Left lung (tissue), 10 donors: Measurements from ENCODE around the gene CSTB. TPM values are rescaled to one million over a fixed set of nuclear protein-coding genes. Genes with fewer than 3 reads are reported as not detected.
A peak's percentile ranks its signal among the peaks of the same experiment; 100 is the strongest.

Experiments used
- ATAC-seq: fragments of 200-7000 bp; cut with Tn5 transposase; one replicate; pipeline ENCODE4 v1.9.1; 2020; ENCODE audit warnings: moderate library complexity
- DNase-seq, 4 donors: peaks; one replicate each; pipeline ENCODE4 v3.0.0-alpha.2; 2013 to 2020
- H3K27ac ChIP-seq, 2 donors: fragments of 200-600 bp; sonication (generic) in 1 of 2; one replicate each; pipeline versions ENCODE4 v1.5.0 to v1.8.0; 2020 to 2021
- H3K27me3 ChIP-seq, 2 donors: fragments of 200-600 bp; sonication (generic) in 1 of 2; one replicate each; pipeline versions ENCODE4 v1.5.0 to v1.8.0; 2020 to 2021
- H3K36me3 ChIP-seq, 2 donors: fragments of 200-600 bp; sonication (generic) in 1 of 2; one replicate each; pipeline versions ENCODE4 v1.5.0 to v1.8.0; 2020 to 2021
- H3K4me1 ChIP-seq, 2 donors: fragments of 200-600 bp; one replicate each; pipeline ENCODE4 v1.8.0; 2021
- H3K4me3 ChIP-seq, 2 donors: fragments of 200-600 bp; sonication (generic) in 1 of 2; one replicate each; pipeline versions ENCODE4 v1.5.0 to v1.8.0; 2020 to 2021; ENCODE audit warnings: mild to moderate bottlenecking in 1 of 2
- H3K9me3 ChIP-seq, 2 donors: fragments of 200-600 bp; sonication (generic) in 1 of 2; one replicate each; pipeline versions ENCODE4 v1.5.0 to v1.8.0; 2020 to 2021
- intact Hi-C, 2 donors: fragments of 100-400 bp; cut with DNase I; formaldehyde crosslinking; loops; one replicate each; pipeline versions ENCODE4 v1.11.2 to v1.14.2; 2022
- polyA plus RNA-seq, 6 donors: library from polyadenylated mRNA; unstranded; fragments of 120-200 nt; gene quantifications; one replicate each; pipeline ENCODE4 v1.2.1, GENCODE V29; 2013; ENCODE audit not compliant: insufficient read length in 6 of 6
- total RNA-seq, 2 donors: library from RNA; stranded (reverse); fragmentation: NEBNext Ultra II Directional; extraction: Animal tissue kit (Norgen Biotek cat#: 25700); gene quantifications; one replicate each; pipeline ENCODE4 v1.2.1, GENCODE V29; 2021
- TF ChIP-seq, protein P1 (sequence below), 2 donors: fragments of 200-600 bp; sonication (generic) in 1 of 2; IDR thresholded peaks; one replicate each; pipeline versions ENCODE4 v1.5.0 to v1.8.0; 2021; ENCODE audit warnings: antibody characterized with exemption in 2 of 2
- donor health status: DM: no; HTN: yes; CAD: no.
- donor health status: DM: no; HTN: no; CAD: no.

CSTB gene
- total and polyA plus RNA-seq, 8 donors: 36.5 to 133 (median 37.8) TPM

DNA sequence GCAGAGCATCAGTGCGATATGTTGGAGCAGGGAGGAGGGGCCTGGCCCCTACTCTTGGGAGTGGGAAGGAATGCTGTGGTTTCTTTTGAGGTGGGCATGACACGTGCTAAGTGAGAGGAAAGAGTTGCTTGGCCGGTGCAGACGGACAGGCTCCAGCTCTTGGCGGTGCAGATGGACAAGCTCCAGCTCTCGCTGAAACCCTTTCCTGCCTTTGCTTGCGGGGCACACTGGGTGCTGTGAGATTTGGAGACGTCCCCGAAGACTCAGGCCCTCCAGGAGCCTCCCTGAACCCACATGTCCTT, 41.2 kb downstream of the CSTB start:
- intact Hi-C loops: no loop called here
- Histone ChIP-seq H3K9me3 (no peaks in the 10 kb centered on the region), H3K4me1 (peaks cover 23 to 69% of the 10 kb centered on the region in 2 donors), H3K27ac (peak overlapping the region; percentile 49 to 56), H3K36me3 (peaks cover 0 to 59% of the 10 kb centered on the region in 2 donors), H3K27me3 (no peaks in the 10 kb centered on the region), H3K4me3 (no peak overlapping the region)
- DNase-seq (peak in 1 of 4 donors; percentile 53), ATAC-seq (peak; percentile 49)
- TF ChIP-seq, protein P1, sequence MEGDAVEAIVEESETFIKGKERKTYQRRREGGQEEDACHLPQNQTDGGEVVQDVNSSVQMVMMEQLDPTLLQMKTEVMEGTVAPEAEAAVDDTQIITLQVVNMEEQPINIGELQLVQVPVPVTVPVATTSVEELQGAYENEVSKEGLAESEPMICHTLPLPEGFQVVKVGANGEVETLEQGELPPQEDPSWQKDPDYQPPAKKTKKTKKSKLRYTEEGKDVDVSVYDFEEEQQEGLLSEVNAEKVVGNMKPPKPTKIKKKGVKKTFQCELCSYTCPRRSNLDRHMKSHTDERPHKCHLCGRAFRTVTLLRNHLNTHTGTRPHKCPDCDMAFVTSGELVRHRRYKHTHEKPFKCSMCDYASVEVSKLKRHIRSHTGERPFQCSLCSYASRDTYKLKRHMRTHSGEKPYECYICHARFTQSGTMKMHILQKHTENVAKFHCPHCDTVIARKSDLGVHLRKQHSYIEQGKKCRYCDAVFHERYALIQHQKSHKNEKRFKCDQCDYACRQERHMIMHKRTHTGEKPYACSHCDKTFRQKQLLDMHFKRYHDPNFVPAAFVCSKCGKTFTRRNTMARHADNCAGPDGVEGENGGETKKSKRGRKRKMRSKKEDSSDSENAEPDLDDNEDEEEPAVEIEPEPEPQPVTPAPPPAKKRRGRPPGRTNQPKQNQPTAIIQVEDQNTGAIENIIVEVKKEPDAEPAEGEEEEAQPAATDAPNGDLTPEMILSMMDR (IDR thresholded peaks at IDR 0.05): no peak

GRCh38 chr21:43734131-43734927, 41.8 kb downstream of the CSTB start:
- Histone ChIP-seq H3K27me3 (no peaks in the 10 kb centered on the region), H3K4me1 (peaks cover 28 to 75% of the 10 kb centered on the region in 2 donors), H3K27ac (peak overlapping the region; percentile 49 to 56), H3K4me3 (no peak overlapping the region), H3K36me3 (peaks cover 0 to 54% of the 10 kb centered on the region in 2 donors), H3K9me3 (no peaks in the 10 kb centered on the region)
- ATAC-seq (peak; percentile 60), DNase-seq (no peak)
- TF ChIP-seq, protein P1 (IDR thresholded peaks at IDR 0.05): no peak
- intact Hi-C loops: no loop called here

DNA sequence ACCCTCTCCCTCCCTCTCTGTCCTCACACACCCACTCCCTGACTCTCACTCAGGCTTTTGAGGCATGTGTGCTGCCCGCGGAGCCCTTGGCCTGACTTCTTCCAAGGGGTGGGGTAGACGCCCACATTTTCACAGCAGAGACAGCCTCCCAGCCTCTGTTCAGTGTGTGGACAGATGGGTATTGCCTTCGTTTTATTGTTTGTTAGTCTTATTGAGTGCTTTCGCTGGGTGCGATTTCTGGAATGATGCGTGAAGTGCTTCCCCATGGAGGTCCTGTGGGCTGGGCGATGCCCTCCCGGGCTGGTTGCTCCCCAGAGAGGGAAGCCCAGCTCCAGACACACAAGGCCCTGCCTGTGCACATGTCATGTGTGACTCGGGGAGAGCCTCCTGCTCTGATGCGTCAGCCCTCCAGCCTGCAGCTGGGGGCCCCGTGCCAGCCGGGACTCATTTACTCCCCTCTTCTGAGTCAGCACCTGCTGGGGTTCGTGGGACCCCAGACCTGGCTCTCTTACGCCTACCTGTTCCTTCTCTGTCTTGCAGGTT, 42.5 kb downstream of the CSTB start:
- TF ChIP-seq, protein P1 (IDR thresholded peaks at IDR 0.05): no peak
- Histone ChIP-seq H3K27me3 (no peaks in the 10 kb centered on the region), H3K36me3 (peaks cover 0 to 48% of the 10 kb centered on the region in 2 donors), H3K4me3 (no peak overlapping the region), H3K9me3 (no peaks in the 10 kb centered on the region), H3K4me1 (peaks cover 34 to 82% of the 10 kb centered on the region in 2 donors), H3K27ac (peak overlapping the region; percentile 9 to 33)
- peak; percentile 9 for ATAC-seq
- peak in 1 of 4 donors; percentile 54 for DNase-seq
- intact Hi-C loops: no loop called here

GRCh38 chr21:43733060-43733459, 43.0 kb downstream of the CSTB start:
- no peak for DNase-seq
- Histone ChIP-seq H3K27ac (peak overlapping the region; percentile 11 to 33), H3K9me3 (no peaks in the 10 kb centered on the region), H3K36me3 (peaks cover 0 to 43% of the 10 kb centered on the region in 2 donors), H3K27me3 (no peaks in the 10 kb centered on the region), H3K4me1 (peaks cover 36 to 87% of the 10 kb centered on the region in 2 donors), H3K4me3 (no peak overlapping the region)
- intact Hi-C loops: no loop called here
- no peak for ATAC-seq
- TF ChIP-seq, protein P1 (IDR thresholded peaks at IDR 0.05): no peak

DNA sequence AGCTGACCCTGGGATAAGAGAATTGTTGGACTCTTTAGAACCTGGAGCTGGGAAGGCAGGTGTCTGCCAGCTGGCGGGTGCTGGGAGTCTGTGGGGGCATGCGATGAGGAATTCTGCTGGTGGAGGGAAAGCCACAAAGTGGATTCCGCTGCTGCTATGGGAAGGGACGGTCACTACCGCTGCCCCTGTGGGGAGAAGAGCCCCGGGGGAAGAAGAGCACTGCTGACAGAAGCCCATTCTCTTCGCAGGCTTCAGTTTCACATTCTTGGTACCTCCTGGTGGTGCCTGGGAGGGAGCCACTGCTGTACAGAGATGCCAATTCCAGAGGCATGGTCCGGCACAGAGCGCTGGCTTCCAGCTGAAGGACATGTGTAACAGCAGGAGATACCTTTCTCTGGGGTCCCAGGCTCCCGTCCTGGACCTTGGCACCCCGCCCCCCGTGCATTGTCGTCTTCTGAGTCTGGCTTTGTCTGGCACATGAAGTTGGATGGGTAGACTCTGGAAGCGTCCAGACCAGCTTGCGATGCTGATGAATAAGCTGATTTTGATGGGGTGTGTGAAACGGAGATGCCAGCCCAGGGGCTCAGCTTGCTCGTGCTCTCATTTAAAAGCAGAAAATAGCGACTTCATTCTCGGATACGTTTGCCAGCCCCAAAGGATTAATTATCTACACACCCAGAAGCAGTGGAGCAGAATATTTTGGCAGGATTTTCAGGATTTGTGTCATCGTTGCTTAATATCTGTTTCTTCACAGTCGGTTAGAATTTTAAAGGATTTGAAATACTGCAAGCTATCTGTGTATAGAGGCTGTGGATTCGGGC, 44.0 kb downstream of the CSTB start:
- DNase-seq (no peak), ATAC-seq (no peak)
- TF ChIP-seq, protein P1 (IDR thresholded peaks at IDR 0.05): no peak
- intact Hi-C loops: no loop called here
- H3K27me3 ChIP-seq: no peaks in the 10 kb centered on the region
- H3K4me3 ChIP-seq: no peak overlapping the region
- H3K27ac ChIP-seq: peak overlapping the region in 1 of 2 donors; percentile 23
- peaks cover 0 to 33% of the 10 kb centered on the region in 2 donors for H3K36me3 ChIP-seq
- H3K4me1 ChIP-seq: peaks cover 45 to 97% of the 10 kb centered on the region in 2 donors
- H3K9me3 ChIP-seq: no peaks in the 10 kb centered on the region
